Panc1 (cell line): ENCODE results near the gene KRTAP1-4. TPM values are rescaled to one million over a fixed set of nuclear protein-coding genes. Genes with fewer than 3 reads are reported as not detected.
"Not testable (repeated sequence)": the region's sequence is repeated elsewhere in the genome, so short reads cannot be mapped to it uniquely, and the experiment has no call there.

Experiments
- ATAC-seq: fragments of 200-7000 bp; cut with Tn5 transposase; 2 replicates; pipeline ENCODE4 v1.9.1; 2020; ENCODE audit warnings: mild to moderate bottlenecking, moderate library complexity
- BruUV-seq: library from RNA; stranded (reverse); fragments of 400-500 nt; replicated peaks from 2 replicates; lab custom pipeline; 2021; lab: Mats Ljungman, UMichigan
- CTCF ChIA-PET: fragments of 300-600 bp; sonication (Branson Sonifier 250); formaldehyde crosslinking; loops from one replicate; lab custom pipeline; 2022; ENCODE audit warnings: antibody characterized with exemption; lab: Charles Lee
- POLR2A ChIA-PET: fragments of 300-600 bp; sonication (Branson Sonifier 250); formaldehyde crosslinking; loops from one replicate; lab custom pipeline; 2022; ENCODE audit warnings: antibody characterized with exemption; lab: Charles Lee
- DNase-seq: peaks from one replicate; pipeline ENCODE4 v3.0.0-alpha.2; 2010; ENCODE audit warnings: low read depth, low spot score
- H3K27ac ChIP-seq: 2 replicates; pipeline ENCODE4 v1.5.1; 2011; ENCODE audit warnings: mild to moderate bottlenecking, low read length, inconsistent platforms
- H3K27me3 ChIP-seq: fragments of 200-500 bp; sonication (Bioruptor generic); 2 replicates; pipeline ENCODE4 v1.6.0; 2014; ENCODE audit warnings: low read length, inconsistent platforms; ENCODE audit not compliant: control insufficient read depth, insufficient read depth
- H3K36me3 ChIP-seq: fragments of 200-500 bp; sonication (Bioruptor generic); 2 replicates; pipeline ENCODE4 v1.5.1; 2014; ENCODE audit warnings: inconsistent platforms, mild to moderate bottlenecking, low read length, moderate library complexity; ENCODE audit not compliant: control insufficient read depth, insufficient read depth
- H3K4me1 ChIP-seq: 2 replicates; pipeline ENCODE4 v1.5.1; 2011; ENCODE audit warnings: inconsistent platforms, mild to moderate bottlenecking, low read length, moderate library complexity; ENCODE audit not compliant: control insufficient read depth, insufficient read depth
- H3K4me3 ChIP-seq, 2 experiments: 2 replicates each; pipeline ENCODE4 v1.5.1; 2011 to 2012; ENCODE audit warnings: low read depth in 2 of 2, low read length in 2 of 2, mild to moderate bottlenecking in 2 of 2, inconsistent platforms in 1 of 2, moderate library complexity in 1 of 2
- H3K9me3 ChIP-seq: fragments of 200-500 bp; sonication (Bioruptor generic); 2 replicates; pipeline ENCODE4 v1.5.1; 2014; ENCODE audit warnings: low read depth, mild to moderate bottlenecking, inconsistent platforms, low read length, moderate library complexity; ENCODE audit not compliant: control insufficient read depth, insufficient read depth
- CTCF ChIP-seq: fragments of 450-650 bp; IDR thresholded peaks from 2 replicates; pipeline ENCODE4 v1.5.1; 2017; ENCODE audit warnings: mild to moderate bottlenecking
- POLR2AphosphoS5 ChIP-seq: IDR thresholded peaks from 2 replicates; pipeline ENCODE4 v1.6.1; 2012; ENCODE audit warnings: mild to moderate bottlenecking, low read depth, low read length, moderate library complexity
- REST ChIP-seq, 2 experiments: IDR thresholded peaks; 2 replicates each; pipeline ENCODE4 v1.6.1; 2011 to 2012; ENCODE audit warnings: low read depth in 2 of 2, control low read depth in 1 of 2, low read length in 1 of 2, mild to moderate bottlenecking in 1 of 2, moderate library complexity in 1 of 2; ENCODE audit not compliant: insufficient read depth in 1 of 2
- SIN3A ChIP-seq: IDR thresholded peaks from 2 replicates; pipeline ENCODE4 v1.6.1; 2012; ENCODE audit warnings: low read depth, mild to moderate bottlenecking, low read length, moderate library complexity, borderline replicate concordance; ENCODE audit not compliant: insufficient read depth
- TCF7L2 ChIP-seq: IDR thresholded peaks from 2 replicates; pipeline ENCODE4 v1.6.1; 2011; ENCODE audit warnings: mild to moderate bottlenecking, low read depth, low read length, inconsistent platforms
- in situ Hi-C: cut with HindIII; loops from 2 replicates; pipeline ENCODE4 v1.10.0; 2016; ENCODE audit warnings: low sequenced_read_pairs, low pct_unique_long_range_greater_than_20kb
- intact Hi-C: fragments of 100-400 bp; cut with micrococcal nuclease; formaldehyde crosslinking; loops from one replicate; pipeline ENCODE4 v1.10.0; 2022; ENCODE audit not compliant: unreplicated experiment
- total RNA-seq: library from RNA; stranded (reverse); gene quantifications from one replicate; pipeline ENCODE4 v1.2.1, GENCODE V29; 2021; ENCODE audit not compliant: unreplicated experiment

KRTAP1-4 gene
- total RNA-seq, 1 experiment from 2014 or later, result not detected

- CTCF ChIA-PET, result no interaction called here
- no TSS peak for BruUV-seq
- in situ Hi-C loops, result no loop called here
- Histone ChIP-seq H3K27me3 (0 out of 2 replicates have a peak, but pooled peaks cover 2% of the 10 kb centered on the region), H3K36me3 (no peaks in the 10 kb centered on the region), H3K9me3 (no peaks in the 10 kb centered on the region), H3K4me1 (no peaks in the 10 kb centered on the region), H3K4me3 (no peak overlapping the region), H3K27ac (no peak overlapping the region)
- TF ChIP-seq SIN3A (no peak), POLR2AphosphoS5 (no peak), CTCF (no peak), REST (IDR thresholded peaks at IDR 0.05; ENCODE audit: insufficient read depth in 1 of 2, low read depth in 2 of 2, low read length in 1 of 2) (no peak), TCF7L2 (no peak)
- intact Hi-C loops, result no loop called here
- ATAC-seq (0 out of 2 replicates have a peak, but pooled peaks have one; percentile 38), DNase-seq (no peak)
- POLR2A ChIA-PET, result no interaction called here
These were observed 19.1 kb upstream of the KRTAP1-4 start for GRCh38 chr17:41049110-41049509.

GRCh38 chr17:41048441-41048840 is 18.4 kb upstream of the KRTAP1-4 start:
- DNase-seq, result no peak
- Histone ChIP-seq H3K4me1 (no peaks in the 10 kb centered on the region), H3K9me3 (no peaks in the 10 kb centered on the region), H3K4me3 (no peak overlapping the region), H3K36me3 (no peaks in the 10 kb centered on the region), H3K27ac (no peak overlapping the region), H3K27me3 (0 out of 2 replicates have a peak, but pooled peaks cover 2% of the 10 kb centered on the region)
- TF ChIP-seq POLR2AphosphoS5 (no peak), TCF7L2 (no peak), REST (IDR thresholded peaks at IDR 0.05; ENCODE audit: insufficient read depth in 1 of 2, low read depth in 2 of 2, low read length in 1 of 2) (no peak), SIN3A (no peak), CTCF (no peak)
- POLR2A ChIA-PET, result no interaction called here
- CTCF ChIA-PET, result no interaction called here
- in situ Hi-C loops (no loop called here), intact Hi-C loops (no loop called here)
- ATAC-seq, result no peak
- BruUV-seq, result no TSS peak

GRCh38 chr17:41046735-41047465 is 16.9 kb upstream of the KRTAP1-4 start, which contains the start of gene KRTAP2-1:
KRTAP2-1 (minus strand) TSS chr17:41047316; CDS start chr17:41047267, 49 bp downstream.
- DNase-seq, H3K27me3 ChIP-seq, H3K4me3 ChIP-seq, BruUV-seq, POLR2A ChIA-PET, CTCF ChIA-PET, ATAC-seq, H3K27ac ChIP-seq, H3K4me1 ChIP-seq, H3K9me3 ChIP-seq, intact Hi-C loops, in situ Hi-C loops, H3K36me3 ChIP-seq: not testable (repeated sequence)
